ENCODE measurements around the gene PYROXD2.
"Not testable (repeated sequence)": the region's sequence is repeated elsewhere in the genome, so short reads cannot be mapped to it uniquely, and the experiment has no call there.

The PYROXD2 gene

GRCh38 chr10:98391578-98391991 is 23.4 kb downstream of the PYROXD2 start:
- no peak overlapping the region for H3K4me3 ChIP-seq (replicated peaks in 1 of 2; ENCODE audit: low read depth in 2 of 2, low read length in 2 of 2)
- DNase-seq (ENCODE audit: low read depth in 2 of 2): peak in 1 of 2 donors; percentile 60

GRCh38 chr10:98391065-98391464 is 23.9 kb downstream of the PYROXD2 start:
- no peak for TF ChIP-seq CTCF (IDR thresholded peaks at IDR 0.05; ENCODE audit: low read depth, low read length)
- H3K4me3 ChIP-seq (replicated peaks in 1 of 2; ENCODE audit: low read depth in 2 of 2, low read length in 2 of 2): no peak overlapping the region
- no peak for DNase-seq (ENCODE audit: low read depth in 2 of 2)

More at GRCh38 chr10:98391578-98391991, 23.4 kb downstream of the PYROXD2 start:
- no peak for TF ChIP-seq CTCF (IDR thresholded peaks at IDR 0.05; ENCODE audit: low read depth, low read length)

GRCh38 chr10:98390406-98390805 is 24.6 kb downstream of the PYROXD2 start:
- no peak for DNase-seq (ENCODE audit: low read depth in 2 of 2)
- TF ChIP-seq CTCF (IDR thresholded peaks at IDR 0.05; ENCODE audit: low read depth, low read length): no peak
- no peak overlapping the region for H3K4me3 ChIP-seq (replicated peaks in 1 of 2; ENCODE audit: low read depth in 2 of 2, low read length in 2 of 2)

- no peak overlapping the region for H3K4me3 ChIP-seq (replicated peaks in 1 of 2; ENCODE audit: low read depth in 2 of 2, low read length in 2 of 2)
- DNase-seq (ENCODE audit: low read depth in 2 of 2): no peak
- TF ChIP-seq CTCF (IDR thresholded peaks at IDR 0.05; ENCODE audit: low read depth, low read length): no peak
Measured at GRCh38 chr10:98389398-98389797, 25.6 kb downstream of the PYROXD2 start.

- TF ChIP-seq CTCF (IDR thresholded peaks at IDR 0.05; ENCODE audit: low read depth, low read length): no peak
- DNase-seq (ENCODE audit: low read depth in 2 of 2): no peak
- no peak overlapping the region for H3K4me3 ChIP-seq (replicated peaks in 1 of 2; ENCODE audit: low read depth in 2 of 2, low read length in 2 of 2)
Measured at GRCh38 chr10:98388101-98388655, 26.8 kb downstream of the PYROXD2 start.

GRCh38 chr10:98384531-98385133 is 30.4 kb downstream of the PYROXD2 start:
- no peak for DNase-seq (ENCODE audit: low read depth in 2 of 2)
- no peak for TF ChIP-seq CTCF (IDR thresholded peaks at IDR 0.05; ENCODE audit: low read depth, low read length)
- no peak overlapping the region for H3K4me3 ChIP-seq (replicated peaks in 1 of 2; ENCODE audit: low read depth in 2 of 2, low read length in 2 of 2)

- TF ChIP-seq CTCF (IDR thresholded peaks at IDR 0.05; ENCODE audit: low read depth, low read length): no peak
- no peak overlapping the region for H3K4me3 ChIP-seq (replicated peaks in 1 of 2; ENCODE audit: low read depth in 2 of 2, low read length in 2 of 2)
- no peak for DNase-seq (ENCODE audit: low read depth in 2 of 2)
Measured at GRCh38 chr10:98383869-98384268, 31.1 kb downstream of the PYROXD2 start.

- DNase-seq (ENCODE audit: low read depth in 2 of 2): peak; percentile 71 to 74
- not testable (repeated sequence) for H3K4me3 ChIP-seq (replicated peaks in 1 of 2; ENCODE audit: low read depth in 2 of 2, low read length in 2 of 2)
Measured at GRCh38 chr10:98383134-98383667, 31.8 kb downstream of the PYROXD2 start.

All from cardiac fibroblast (primary cell).